Measurements from ENCODE around the gene GATB.

GATB gene

DNA sequence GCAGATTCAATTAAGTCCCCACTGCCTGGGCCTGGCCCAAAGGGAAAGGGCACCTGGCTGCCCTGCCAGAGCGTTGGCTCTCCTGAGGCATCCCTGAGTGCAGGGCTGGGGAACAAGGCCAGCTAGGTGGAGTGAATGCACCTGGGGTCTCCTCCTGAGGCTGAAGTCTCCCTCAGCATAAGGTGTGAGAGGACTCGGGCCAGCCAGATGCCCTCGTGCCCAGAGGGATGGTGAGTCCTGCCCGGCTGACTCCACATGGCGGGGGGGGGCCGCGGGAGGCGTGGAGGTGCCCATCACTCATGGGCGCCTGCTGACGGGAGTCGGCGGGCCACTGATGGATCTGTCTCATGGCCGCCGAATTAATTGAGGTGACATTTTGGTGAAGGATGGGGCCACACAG, 87.8 kb downstream of the GATB start:
- TF ChIP-seq, protein P1, sequence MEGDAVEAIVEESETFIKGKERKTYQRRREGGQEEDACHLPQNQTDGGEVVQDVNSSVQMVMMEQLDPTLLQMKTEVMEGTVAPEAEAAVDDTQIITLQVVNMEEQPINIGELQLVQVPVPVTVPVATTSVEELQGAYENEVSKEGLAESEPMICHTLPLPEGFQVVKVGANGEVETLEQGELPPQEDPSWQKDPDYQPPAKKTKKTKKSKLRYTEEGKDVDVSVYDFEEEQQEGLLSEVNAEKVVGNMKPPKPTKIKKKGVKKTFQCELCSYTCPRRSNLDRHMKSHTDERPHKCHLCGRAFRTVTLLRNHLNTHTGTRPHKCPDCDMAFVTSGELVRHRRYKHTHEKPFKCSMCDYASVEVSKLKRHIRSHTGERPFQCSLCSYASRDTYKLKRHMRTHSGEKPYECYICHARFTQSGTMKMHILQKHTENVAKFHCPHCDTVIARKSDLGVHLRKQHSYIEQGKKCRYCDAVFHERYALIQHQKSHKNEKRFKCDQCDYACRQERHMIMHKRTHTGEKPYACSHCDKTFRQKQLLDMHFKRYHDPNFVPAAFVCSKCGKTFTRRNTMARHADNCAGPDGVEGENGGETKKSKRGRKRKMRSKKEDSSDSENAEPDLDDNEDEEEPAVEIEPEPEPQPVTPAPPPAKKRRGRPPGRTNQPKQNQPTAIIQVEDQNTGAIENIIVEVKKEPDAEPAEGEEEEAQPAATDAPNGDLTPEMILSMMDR (IDR thresholded peaks at IDR 0.05; ENCODE audit: control insufficient read depth, extremely low read depth, insufficient read depth) = no peak
- DNase-seq (ENCODE audit: low read depth) = no peak
- no peak overlapping the region for H3K4me3 ChIP-seq (ENCODE audit: low read depth, low read length)

DNA sequence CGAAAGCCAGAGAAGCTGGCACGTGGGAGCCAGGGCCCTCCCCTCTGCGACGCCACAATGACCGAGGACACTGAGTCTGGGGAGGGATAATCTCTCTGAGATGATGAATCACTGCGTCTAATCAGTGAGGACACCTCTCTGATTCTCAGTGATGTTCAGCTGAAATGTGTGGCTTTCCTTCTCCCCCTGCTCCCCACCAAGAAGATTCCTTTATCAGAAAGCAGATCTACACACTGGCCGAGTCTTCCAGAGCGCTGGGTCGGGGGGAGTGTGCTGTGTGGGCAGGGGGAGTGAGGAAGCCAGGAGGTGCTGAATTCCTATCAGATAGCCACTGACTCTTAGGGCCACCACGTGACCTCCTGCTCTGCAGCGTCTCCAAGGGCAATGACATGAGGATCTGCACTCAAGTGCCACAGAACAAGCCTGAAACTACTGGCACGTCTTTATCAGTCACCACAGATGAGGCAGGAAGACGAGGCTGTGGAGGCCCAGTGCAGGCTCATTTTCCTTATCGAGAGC, 89.2 kb downstream of the GATB start:
- TF ChIP-seq, protein P1 (IDR thresholded peaks at IDR 0.05; ENCODE audit: control insufficient read depth, extremely low read depth, insufficient read depth) = no peak
- H3K4me3 ChIP-seq (ENCODE audit: low read depth, low read length) = no peak overlapping the region
- DNase-seq (ENCODE audit: low read depth) = no peak

DNA sequence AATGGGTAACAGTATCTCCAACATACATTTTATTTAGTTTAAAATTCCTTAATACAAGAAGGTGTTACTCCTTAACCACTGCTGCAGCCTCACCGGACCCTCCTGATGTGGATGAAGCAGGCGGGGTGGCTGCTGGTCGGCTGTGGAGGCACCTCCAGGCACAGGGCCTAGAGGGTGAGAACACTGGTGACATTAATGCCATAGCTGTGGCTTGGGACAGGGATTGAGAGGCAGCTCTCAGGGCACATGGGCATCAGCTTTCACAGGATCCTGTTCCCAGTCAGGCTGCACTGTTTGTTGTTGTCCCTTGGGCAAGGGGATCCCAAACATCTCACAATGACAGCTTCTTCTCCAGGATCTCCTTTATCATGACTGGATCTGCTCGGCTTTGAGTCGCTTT, 90.0 kb downstream of the GATB start:
- TF ChIP-seq, protein P1 (IDR thresholded peaks at IDR 0.05; ENCODE audit: control insufficient read depth, extremely low read depth, insufficient read depth) = no peak
- no peak for DNase-seq (ENCODE audit: low read depth)
- no peak overlapping the region for H3K4me3 ChIP-seq (ENCODE audit: low read depth, low read length)

DNA sequence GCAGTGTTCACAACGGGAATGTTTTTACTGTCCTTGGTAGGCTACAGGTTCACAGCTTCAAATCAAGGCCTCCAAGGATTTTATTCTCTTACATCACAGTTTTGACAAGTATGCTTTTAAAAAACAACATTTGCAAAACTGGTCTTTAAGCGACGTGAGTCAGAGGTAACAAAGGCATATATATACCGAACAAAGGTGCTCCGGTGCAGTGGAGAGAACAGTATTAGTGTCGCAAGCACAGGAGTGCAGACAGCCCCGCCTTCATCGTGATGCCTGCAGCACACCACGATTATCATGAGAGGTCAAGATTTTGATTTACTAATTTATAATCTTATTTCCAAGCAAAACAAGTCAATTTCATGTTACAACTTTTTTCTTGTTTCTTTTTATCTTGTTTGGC, 90.8 kb downstream of the GATB start:
- TF ChIP-seq, protein P1 (IDR thresholded peaks at IDR 0.05; ENCODE audit: control insufficient read depth, extremely low read depth, insufficient read depth) = no peak
- H3K4me3 ChIP-seq (ENCODE audit: low read depth, low read length) = no peak overlapping the region
- no peak for DNase-seq (ENCODE audit: low read depth)

DNA sequence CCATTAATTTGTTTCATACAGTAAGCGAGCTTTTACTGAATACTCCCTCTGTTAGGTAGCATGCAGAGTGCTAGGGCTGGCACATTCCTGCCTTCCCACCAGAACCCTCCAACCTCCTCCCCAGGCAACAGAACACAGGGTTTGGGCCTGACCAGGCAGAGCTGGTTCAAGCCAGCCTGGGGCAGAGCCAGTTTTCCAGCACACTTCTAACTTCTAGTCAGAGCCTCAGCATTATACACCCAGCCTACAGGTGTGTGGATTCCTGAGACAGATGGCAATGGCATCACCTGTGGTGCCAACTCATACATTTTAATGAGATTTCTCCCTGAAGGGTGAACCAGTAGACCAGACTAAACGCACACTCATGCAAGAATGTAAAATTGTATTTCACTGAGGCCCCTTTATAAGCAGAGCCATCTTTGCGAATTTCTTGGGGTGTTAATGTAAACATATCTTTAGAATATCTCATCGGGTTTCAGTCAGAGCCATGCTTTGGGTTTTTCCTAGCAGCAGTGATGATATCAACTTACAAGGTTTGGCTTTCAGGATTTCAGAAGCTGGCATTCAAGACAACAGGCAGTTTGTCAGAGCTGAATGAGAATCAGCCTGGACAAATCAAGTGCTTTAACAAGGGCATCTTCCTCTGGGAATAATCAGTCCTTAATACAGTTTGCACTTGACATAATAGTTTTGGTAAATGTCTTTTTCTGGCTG, 92.0 kb downstream of the GATB start:
- DNase-seq (ENCODE audit: low read depth) = no peak
- no peak overlapping the region for H3K4me3 ChIP-seq (ENCODE audit: low read depth, low read length)
- TF ChIP-seq, protein P1 (IDR thresholded peaks at IDR 0.05; ENCODE audit: control insufficient read depth, extremely low read depth, insufficient read depth) = no peak

DNA sequence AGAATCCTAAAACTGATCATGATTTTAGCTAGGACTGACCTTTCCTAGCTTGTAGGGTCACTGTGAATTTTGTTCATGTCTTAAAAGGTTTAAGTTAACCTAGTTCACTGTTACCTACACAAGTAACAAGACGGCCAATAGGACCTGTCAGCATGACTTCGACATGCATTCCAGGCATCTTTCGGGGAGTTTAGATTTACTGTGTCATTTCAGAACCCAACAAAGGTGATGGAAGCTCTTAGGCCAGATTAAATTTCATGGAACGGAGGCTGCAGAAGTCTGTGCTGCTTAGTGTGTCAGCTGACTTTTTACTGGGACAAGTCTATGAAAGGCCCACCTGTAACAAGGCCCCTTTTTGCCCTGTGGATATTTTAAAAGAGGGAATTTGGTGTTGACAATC, 93.1 kb downstream of the GATB start:
- TF ChIP-seq, protein P1 (IDR thresholded peaks at IDR 0.05; ENCODE audit: control insufficient read depth, extremely low read depth, insufficient read depth) = no peak
- no peak for DNase-seq (ENCODE audit: low read depth)
- no peak overlapping the region for H3K4me3 ChIP-seq (ENCODE audit: low read depth, low read length)

DNA sequence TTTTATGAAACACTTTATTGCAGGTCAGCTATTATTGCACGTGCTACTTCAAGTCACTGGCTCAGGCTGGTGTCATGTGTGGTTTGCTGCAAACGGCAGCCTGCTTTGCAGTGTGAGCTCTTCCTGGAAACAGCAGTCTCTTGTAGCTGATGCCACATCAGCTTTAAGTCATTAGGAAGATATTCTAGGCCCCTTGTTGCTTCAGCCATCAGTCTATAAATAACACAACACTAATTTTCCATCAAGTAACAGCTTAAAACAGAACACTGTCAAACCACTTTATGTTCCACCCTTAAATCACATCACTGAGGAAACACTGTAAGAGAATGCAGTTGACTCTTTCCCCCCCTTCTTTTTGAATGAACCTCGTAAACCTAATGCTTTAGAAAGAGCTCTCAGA, 93.8 kb downstream of the GATB start:
- TF ChIP-seq, protein P1 (IDR thresholded peaks at IDR 0.05; ENCODE audit: control insufficient read depth, extremely low read depth, insufficient read depth) = no peak
- no peak for DNase-seq (ENCODE audit: low read depth)
- H3K4me3 ChIP-seq (ENCODE audit: low read depth, low read length) = no peak overlapping the region
